ENCODE measurements around the gene TAF11L2. TPM values are rescaled to one million over a fixed set of nuclear protein-coding genes. Genes with fewer than 3 reads are reported as not detected.
A peak's percentile ranks its signal among the peaks of the same experiment; 100 is the strongest.
"Not testable (repeated sequence)": the region's sequence is repeated elsewhere in the genome, so short reads cannot be mapped to it uniquely, and the experiment has no call there.

Gene TAF11L2
- total and polyA plus RNA-seq, 2 experiments from 2014 or later, result not detected

DNA sequence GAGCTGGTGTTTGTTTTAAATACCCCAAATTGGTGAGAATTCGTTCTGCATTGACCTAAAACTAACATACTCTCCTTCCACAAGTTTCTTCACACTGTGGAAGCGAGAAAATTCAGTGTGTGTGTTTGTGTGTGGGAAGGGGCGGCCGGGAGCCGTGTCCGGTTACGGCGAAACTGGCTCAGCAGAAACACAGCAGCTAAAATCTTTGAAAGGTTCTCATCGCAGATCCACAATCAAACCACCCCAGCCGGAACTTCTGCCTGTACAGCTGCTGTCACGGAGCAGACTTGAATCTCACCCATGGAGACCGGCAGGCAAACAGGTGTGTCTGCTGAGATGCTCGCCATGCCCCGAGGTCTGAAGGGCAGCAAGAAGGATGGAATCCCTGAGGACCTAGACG lies 23.5 kb downstream of the TAF11L2 start, which contains the start of gene TAF11L4:
Gene TAF11L4, plus strand, starts transcription at position 301 of the 400 bp plus-strand sequence.
- H3K27ac ChIP-seq; H3K27me3 ChIP-seq; DNase-seq (ENCODE audit: low spot score); H4K20me1 ChIP-seq (ENCODE audit: insufficient read depth, poor library complexity, severe bottlenecking); H3K9me3 ChIP-seq (ENCODE audit: low read depth); H3K4me2 ChIP-seq; H3K4me3 ChIP-seq; H3K9me2 ChIP-seq (replicated peaks; ENCODE audit: insufficient read depth); H2AFZ ChIP-seq; H3K79me2 ChIP-seq; H3K4me1 ChIP-seq (ENCODE audit: insufficient read depth); H3K36me3 ChIP-seq (replicated peaks; ENCODE audit: insufficient read depth, low read depth): not testable (repeated sequence)
- WGBS (ENCODE audit: low lambda C conversion rate, missing lambda C conversion rate), result no CpG with 5 or more reads among the region's 15 CpGs

- WGBS (ENCODE audit: low lambda C conversion rate, missing lambda C conversion rate), result no CpG with 5 or more reads among the region's 15 CpGs
- H3K9me2 ChIP-seq (replicated peaks; ENCODE audit: insufficient read depth); DNase-seq (ENCODE audit: low spot score); H3K36me3 ChIP-seq (replicated peaks; ENCODE audit: insufficient read depth, low read depth); H4K20me1 ChIP-seq (ENCODE audit: insufficient read depth, poor library complexity, severe bottlenecking); H2AFZ ChIP-seq; H3K4me3 ChIP-seq; H3K4me2 ChIP-seq; H3K27me3 ChIP-seq; H3K79me2 ChIP-seq; H3K4me1 ChIP-seq (ENCODE audit: insufficient read depth); H3K9me3 ChIP-seq (ENCODE audit: low read depth); H3K27ac ChIP-seq: not testable (repeated sequence)
Observed at GRCh38 chr5:17524935-17525334, 26.9 kb downstream of the TAF11L2 start, which contains the start of gene TAF11L5. TAF11L5 (plus strand) TSS chr5:17525235.

DNA sequence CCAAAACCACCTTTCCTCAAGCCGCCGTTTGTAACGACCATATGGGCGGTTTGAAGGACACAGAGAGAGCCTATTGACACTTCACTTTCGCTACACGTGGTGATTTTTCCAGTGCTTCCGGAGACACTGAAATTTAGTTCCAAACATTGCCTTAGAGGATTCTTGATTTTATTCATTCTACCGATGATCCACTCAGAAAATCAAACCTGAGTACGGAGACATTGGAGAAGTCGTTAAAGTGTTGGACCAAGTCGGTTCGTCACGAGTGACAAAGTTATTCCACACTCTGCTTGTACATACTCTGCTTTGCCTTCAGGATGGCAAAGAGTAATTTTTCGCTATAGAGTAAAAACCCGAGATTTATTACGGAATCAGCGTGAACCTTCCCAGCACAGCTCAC lies 28.5 kb downstream of the TAF11L2 start:
- not testable (repeated sequence) for H3K9me2 ChIP-seq (replicated peaks; ENCODE audit: insufficient read depth); H3K9me3 ChIP-seq (ENCODE audit: low read depth); H3K36me3 ChIP-seq (replicated peaks; ENCODE audit: insufficient read depth, low read depth); H3K4me3 ChIP-seq; H3K27me3 ChIP-seq; H4K20me1 ChIP-seq (ENCODE audit: insufficient read depth, poor library complexity, severe bottlenecking); H3K4me2 ChIP-seq; H3K4me1 ChIP-seq (ENCODE audit: insufficient read depth); H3K27ac ChIP-seq; H2AFZ ChIP-seq; H3K79me2 ChIP-seq
- WGBS (ENCODE audit: low lambda C conversion rate, missing lambda C conversion rate), result 93% methylated on average over 13 of the region's 17 CpGs
- peak; percentile 54 for DNase-seq (ENCODE audit: low spot score)

GRCh38 chr5:17528369-17528768 lies 30.3 kb downstream of the TAF11L2 start, which contains the start of gene TAF11L6:
TAF11L6 (plus strand) TSS chr5:17528669.
- H3K4me3 ChIP-seq; H4K20me1 ChIP-seq (ENCODE audit: insufficient read depth, poor library complexity, severe bottlenecking); H3K79me2 ChIP-seq; H3K9me2 ChIP-seq (replicated peaks; ENCODE audit: insufficient read depth); H2AFZ ChIP-seq; H3K9me3 ChIP-seq (ENCODE audit: low read depth); H3K27me3 ChIP-seq; DNase-seq (ENCODE audit: low spot score); H3K27ac ChIP-seq; H3K4me2 ChIP-seq; H3K4me1 ChIP-seq (ENCODE audit: insufficient read depth); H3K36me3 ChIP-seq (replicated peaks; ENCODE audit: insufficient read depth, low read depth): not testable (repeated sequence)
- no CpG with 5 or more reads among the region's 15 CpGs for WGBS (ENCODE audit: low lambda C conversion rate, missing lambda C conversion rate)

Small RNA genes within 50 kb of the gene (small RNA-seq; reads per million reads assigned to genes)
- not detected for gene AC106774.3

Other genes starting within 250 kb of the TAF11L2 start
- gene TAF11L3, start 20.1 kb downstream of the TAF11L2 start, total RNA-seq, result not detected in 2 replicates
- gene TAF11L3, start 20.1 kb downstream of the TAF11L2 start, polyA plus RNA-seq, result not detected in 2 replicates
- not detected in 2 replicates for gene TAF11L4, start 23.6 kb downstream of the TAF11L2 start, total RNA-seq
- gene TAF11L4, start 23.6 kb downstream of the TAF11L2 start, polyA plus RNA-seq, result not detected in 2 replicates
- gene TAF11L5, start 27.0 kb downstream of the TAF11L2 start, total RNA-seq, result not detected in 2 replicates
- gene TAF11L5, start 27.0 kb downstream of the TAF11L2 start, polyA plus RNA-seq, result not detected in 2 replicates
- gene TAF11L6, start 30.4 kb downstream of the TAF11L2 start, total RNA-seq, result not detected in 2 replicates
- gene TAF11L6, start 30.4 kb downstream of the TAF11L2 start, polyA plus RNA-seq, result not detected in 2 replicates
- not detected in 2 replicates for gene TAF11L7, start 87.5 kb downstream of the TAF11L2 start, total RNA-seq
- not detected in 2 replicates for gene TAF11L7, start 87.5 kb downstream of the TAF11L2 start, polyA plus RNA-seq
- not detected in 2 replicates for gene TAF11L8, start 92.7 kb downstream of the TAF11L2 start, total RNA-seq
- not detected in 2 replicates for gene TAF11L8, start 92.7 kb downstream of the TAF11L2 start, polyA plus RNA-seq
- gene TAF11L9, start 96.2 kb downstream of the TAF11L2 start, total RNA-seq, result not detected in 2 replicates
- not detected in 2 replicates for gene TAF11L9, start 96.2 kb downstream of the TAF11L2 start, polyA plus RNA-seq
- gene TAF11L10, start 99.6 kb downstream of the TAF11L2 start, total RNA-seq, result not detected in 2 replicates
- not detected in 2 replicates for gene TAF11L10, start 99.6 kb downstream of the TAF11L2 start, polyA plus RNA-seq
- gene TAF11L11, start 106.0 kb downstream of the TAF11L2 start, total RNA-seq, result not detected in 2 replicates
- not detected in 2 replicates for gene TAF11L11, start 106.0 kb downstream of the TAF11L2 start, polyA plus RNA-seq
- gene TAF11L12, start 112.2 kb downstream of the TAF11L2 start, total RNA-seq, result not detected in 2 replicates
- not detected in 2 replicates for gene TAF11L12, start 112.2 kb downstream of the TAF11L2 start, polyA plus RNA-seq
- gene TAF11L13, start 133.9 kb downstream of the TAF11L2 start, total RNA-seq, result not detected in 2 replicates
- not detected in 2 replicates for gene TAF11L13, start 133.9 kb downstream of the TAF11L2 start, polyA plus RNA-seq
- gene TAF11L14, start 136.2 kb downstream of the TAF11L2 start, total RNA-seq, result not detected in 2 replicates
- not detected in 2 replicates for gene TAF11L14, start 136.2 kb downstream of the TAF11L2 start, polyA plus RNA-seq

All from hepatocyte (in vitro differentiated cells).